ENCODE data around the gene ZNF410.

The ZNF410 gene

GRCh38 chr14:73943083-73943482 lies 56.4 kb downstream of the ZNF410 start:
- DNase-seq (no peak), ATAC-seq (ENCODE audit: insufficient read depth, low read depth) (no peak)
- Histone ChIP-seq H2AFZ (ENCODE audit: low read depth, low read length) (no peak overlapping the region), H3K79me2 (ENCODE audit: insufficient read depth, low read length) (no peaks in the 10 kb centered on the region), H3K4me3 (ENCODE audit: low read depth in 1 of 2, low read length in 2 of 2) (no peak overlapping the region), H3K27me3 (ENCODE audit: insufficient read depth, low read length, poor library complexity) (no peaks in the 10 kb centered on the region), H3K36me3 (ENCODE audit: insufficient read depth, low read length) (peaks cover 3% of the 10 kb centered on the region; the same call in 1 of the 2 replicates), H3K27ac (ENCODE audit: low read length) (no peak overlapping the region), H3K4me1 (ENCODE audit: insufficient read depth, low read length) (no peaks in the 10 kb centered on the region), H3K9ac (ENCODE audit: low read depth, low read length) (no peak overlapping the region), H3K9me3 (ENCODE audit: insufficient read depth, low read length, severe bottlenecking) (no peaks in the 10 kb centered on the region), H4K20me1 (ENCODE audit: insufficient read depth, low read length) (no peaks in the 10 kb centered on the region; the same call in 1 of the 2 replicates), H3K4me2 (ENCODE audit: insufficient read depth, low read length) (no peak overlapping the region)
- no peak for TF ChIP-seq EZH2 (IDR thresholded peaks at IDR 0.05; ENCODE audit: borderline replicate concordance, low read depth, low read length, severe bottlenecking)
- TF ChIP-seq CTCF (IDR thresholded peaks at IDR 0.05; ENCODE audit: borderline replicate concordance, extremely low read depth, low read length, poor library complexity, severe bottlenecking) = no peak

- Histone ChIP-seq H3K36me3 (ENCODE audit: insufficient read depth, low read length) (peaks cover 3% of the 10 kb centered on the region; the same call in 1 of the 2 replicates), H3K4me2 (ENCODE audit: insufficient read depth, low read length) (no peak overlapping the region), H3K27me3 (ENCODE audit: insufficient read depth, low read length, poor library complexity) (no peaks in the 10 kb centered on the region), H4K20me1 (ENCODE audit: insufficient read depth, low read length) (no peaks in the 10 kb centered on the region; the same call in 1 of the 2 replicates), H3K9ac (ENCODE audit: low read depth, low read length) (no peak overlapping the region), H2AFZ (ENCODE audit: low read depth, low read length) (no peak overlapping the region), H3K4me3 (ENCODE audit: low read depth in 1 of 2, low read length in 2 of 2) (no peak overlapping the region), H3K27ac (ENCODE audit: low read length) (no peak overlapping the region), H3K79me2 (ENCODE audit: insufficient read depth, low read length) (no peaks in the 10 kb centered on the region), H3K9me3 (ENCODE audit: insufficient read depth, low read length, severe bottlenecking) (no peaks in the 10 kb centered on the region), H3K4me1 (ENCODE audit: insufficient read depth, low read length) (peaks cover 7% of the 10 kb centered on the region; the same call in 1 of the 2 replicates)
- DNase-seq = no peak
- ATAC-seq (ENCODE audit: insufficient read depth, low read depth) = no peak
- TF ChIP-seq CTCF (IDR thresholded peaks at IDR 0.05; ENCODE audit: borderline replicate concordance, extremely low read depth, low read length, poor library complexity, severe bottlenecking) (no peak), EZH2 (IDR thresholded peaks at IDR 0.05; ENCODE audit: borderline replicate concordance, low read depth, low read length, severe bottlenecking) (no peak)
Observed at GRCh38 chr14:73944432-73945158, 57.9 kb downstream of the ZNF410 start.

- no peaks in the 10 kb centered on the region for H3K27me3 ChIP-seq (ENCODE audit: insufficient read depth, low read length, poor library complexity)
- H3K36me3 ChIP-seq (ENCODE audit: insufficient read depth, low read length) = peaks cover 3% of the 10 kb centered on the region; the same call in 1 of the 2 replicates
- H3K9ac ChIP-seq (ENCODE audit: low read depth, low read length) = no peak overlapping the region
- H3K27ac ChIP-seq (ENCODE audit: low read length) = no peak overlapping the region
- no peak for ATAC-seq (ENCODE audit: insufficient read depth, low read depth)
- no peaks in the 10 kb centered on the region for H3K9me3 ChIP-seq (ENCODE audit: insufficient read depth, low read length, severe bottlenecking)
- no peak overlapping the region for H3K4me2 ChIP-seq (ENCODE audit: insufficient read depth, low read length)
- TF ChIP-seq CTCF (IDR thresholded peaks at IDR 0.05; ENCODE audit: borderline replicate concordance, extremely low read depth, low read length, poor library complexity, severe bottlenecking) (no peak), EZH2 (IDR thresholded peaks at IDR 0.05; ENCODE audit: borderline replicate concordance, low read depth, low read length, severe bottlenecking) (no peak)
- no peak overlapping the region for H2AFZ ChIP-seq (ENCODE audit: low read depth, low read length)
- no peak overlapping the region for H3K4me3 ChIP-seq (ENCODE audit: low read depth in 1 of 2, low read length in 2 of 2)
- peaks cover 7% of the 10 kb centered on the region; the same call in 1 of the 2 replicates for H3K4me1 ChIP-seq (ENCODE audit: insufficient read depth, low read length)
- H3K79me2 ChIP-seq (ENCODE audit: insufficient read depth, low read length) = peaks cover under 1% of the 10 kb centered on the region
- DNase-seq = no peak
- H4K20me1 ChIP-seq (ENCODE audit: insufficient read depth, low read length) = no peaks in the 10 kb centered on the region; the same call in 1 of the 2 replicates
Observed at GRCh38 chr14:73945159-73945670, 58.6 kb downstream of the ZNF410 start.

Data from DND-41 (cell line).